Nephron progenitor cell (in vitro differentiated cells): ENCODE measurements around the gene DKC1.

ENCODE experiments used
- DNase-seq: peaks from one replicate; pipeline ENCODE4 v3.0.0; 2021
- H3K27ac Mint-ChIP-seq: 2 replicates; pipeline ENCODE4 v1.8.0; 2021; ENCODE audit warnings: mild to moderate bottlenecking, moderate library complexity, mixed read lengths
- H3K27me3 Mint-ChIP-seq: 2 replicates; pipeline ENCODE4 v1.8.0; 2021; ENCODE audit warnings: mild to moderate bottlenecking, low read depth, mixed read lengths; ENCODE audit not compliant: poor library complexity
- H3K36me3 Mint-ChIP-seq: 2 replicates; pipeline ENCODE4 v1.8.0; 2021; ENCODE audit warnings: low read depth, mixed read lengths
- H3K4me1 Mint-ChIP-seq: 2 replicates; pipeline ENCODE4 v1.8.0; 2021; ENCODE audit warnings: mixed read lengths
- H3K4me3 Mint-ChIP-seq: 2 replicates; pipeline ENCODE4 v1.8.0; 2021; ENCODE audit warnings: mild to moderate bottlenecking, moderate library complexity, mixed read lengths
- H3K9me3 Mint-ChIP-seq: 2 replicates; pipeline ENCODE4 v1.8.0; 2021; ENCODE audit warnings: mild to moderate bottlenecking, moderate library complexity, mixed read lengths
- TF ChIP-seq, protein P1 (sequence below): fragments of 200-600 bp; sonication (generic); IDR thresholded peaks from 2 replicates; pipeline ENCODE4 v1.5.0; 2021; ENCODE audit warnings: antibody characterized with exemption

DKC1 gene

DNA sequence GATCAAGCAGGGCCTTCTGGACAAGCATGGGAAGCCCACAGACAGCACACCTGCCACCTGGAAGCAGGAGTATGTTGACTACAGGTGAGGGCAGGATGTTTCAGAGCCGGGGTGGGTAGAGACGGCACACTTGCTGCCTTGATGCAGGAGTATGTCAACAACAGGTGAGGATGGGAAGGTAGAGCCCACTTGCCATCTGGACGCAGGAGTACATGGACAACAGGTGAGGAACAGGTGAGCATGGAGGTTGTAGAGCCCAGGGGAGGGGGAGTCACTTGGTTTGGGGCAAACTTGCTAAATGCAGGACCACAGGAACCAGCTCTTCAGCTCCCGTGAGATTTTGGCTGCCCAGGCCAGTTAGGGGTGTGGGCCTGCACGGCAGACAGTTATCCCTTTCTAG is 12.0 kb downstream of the DKC1 start:
- Mint-ChIP-seq H3K4me1 (no peaks in the 10 kb centered on the region), H3K9me3 (peaks cover 57% of the 10 kb centered on the region), H3K4me3 (no peak overlapping the region), H3K27me3 (peaks cover 5% of the 10 kb centered on the region), H3K27ac (no peak overlapping the region), H3K36me3 (peaks cover 77% of the 10 kb centered on the region)
- TF ChIP-seq, protein P1, sequence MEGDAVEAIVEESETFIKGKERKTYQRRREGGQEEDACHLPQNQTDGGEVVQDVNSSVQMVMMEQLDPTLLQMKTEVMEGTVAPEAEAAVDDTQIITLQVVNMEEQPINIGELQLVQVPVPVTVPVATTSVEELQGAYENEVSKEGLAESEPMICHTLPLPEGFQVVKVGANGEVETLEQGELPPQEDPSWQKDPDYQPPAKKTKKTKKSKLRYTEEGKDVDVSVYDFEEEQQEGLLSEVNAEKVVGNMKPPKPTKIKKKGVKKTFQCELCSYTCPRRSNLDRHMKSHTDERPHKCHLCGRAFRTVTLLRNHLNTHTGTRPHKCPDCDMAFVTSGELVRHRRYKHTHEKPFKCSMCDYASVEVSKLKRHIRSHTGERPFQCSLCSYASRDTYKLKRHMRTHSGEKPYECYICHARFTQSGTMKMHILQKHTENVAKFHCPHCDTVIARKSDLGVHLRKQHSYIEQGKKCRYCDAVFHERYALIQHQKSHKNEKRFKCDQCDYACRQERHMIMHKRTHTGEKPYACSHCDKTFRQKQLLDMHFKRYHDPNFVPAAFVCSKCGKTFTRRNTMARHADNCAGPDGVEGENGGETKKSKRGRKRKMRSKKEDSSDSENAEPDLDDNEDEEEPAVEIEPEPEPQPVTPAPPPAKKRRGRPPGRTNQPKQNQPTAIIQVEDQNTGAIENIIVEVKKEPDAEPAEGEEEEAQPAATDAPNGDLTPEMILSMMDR: no peak
- DNase-seq: no peak

DNA sequence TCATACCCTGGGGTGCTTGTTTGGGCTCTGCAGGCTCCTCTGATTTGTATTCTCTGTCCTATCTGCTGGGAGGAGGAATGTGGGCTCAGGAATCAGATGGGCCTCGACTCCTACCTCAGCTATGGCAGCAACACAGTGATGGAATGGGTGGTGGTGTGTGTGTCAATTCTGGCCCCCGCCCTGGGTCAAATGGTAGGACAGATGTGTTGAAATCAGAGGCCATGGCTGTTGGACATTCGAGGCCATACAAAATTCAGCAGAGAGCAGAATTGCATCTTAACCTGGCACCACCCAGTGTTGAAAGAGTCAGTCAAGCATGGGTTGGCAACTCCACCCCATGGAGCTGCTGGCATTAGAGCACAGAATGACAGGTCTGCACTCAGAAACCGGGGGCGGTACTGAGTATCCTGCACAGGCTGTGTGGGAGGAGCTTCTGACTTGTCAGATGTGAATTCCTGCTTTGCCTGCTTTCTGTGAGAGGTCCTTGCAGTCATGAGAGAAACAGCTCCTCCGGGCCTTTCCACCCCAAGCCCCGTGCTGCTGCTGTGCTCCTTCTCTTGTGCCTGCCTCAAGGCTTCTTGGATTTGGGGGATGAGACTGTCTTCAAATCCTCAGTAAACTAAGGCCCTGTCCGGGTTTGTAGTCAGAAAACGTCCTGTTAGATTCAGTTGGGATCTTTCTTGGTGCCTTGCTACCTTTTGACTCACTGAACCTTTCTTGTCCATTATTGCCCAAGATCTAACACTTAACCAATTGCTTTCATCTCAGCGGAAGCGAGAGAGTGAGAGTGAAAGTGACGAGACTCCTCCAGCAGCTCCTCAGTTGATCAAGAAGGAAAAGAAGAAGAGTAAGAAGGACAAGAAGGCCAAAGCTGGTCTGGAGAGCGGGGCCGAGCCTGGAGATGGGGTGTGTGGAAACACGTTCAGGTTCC is 13.0 kb downstream of the DKC1 start:
- H3K27me3 Mint-ChIP-seq: peaks cover 5% of the 10 kb centered on the region
- no peak for DNase-seq
- no peaks in the 10 kb centered on the region for H3K4me1 Mint-ChIP-seq
- H3K36me3 Mint-ChIP-seq: peaks cover 67% of the 10 kb centered on the region
- H3K9me3 Mint-ChIP-seq: peaks cover 52% of the 10 kb centered on the region
- H3K27ac Mint-ChIP-seq: no peak overlapping the region
- TF ChIP-seq, protein P1: no peak
- H3K4me3 Mint-ChIP-seq: no peak overlapping the region

DNA sequence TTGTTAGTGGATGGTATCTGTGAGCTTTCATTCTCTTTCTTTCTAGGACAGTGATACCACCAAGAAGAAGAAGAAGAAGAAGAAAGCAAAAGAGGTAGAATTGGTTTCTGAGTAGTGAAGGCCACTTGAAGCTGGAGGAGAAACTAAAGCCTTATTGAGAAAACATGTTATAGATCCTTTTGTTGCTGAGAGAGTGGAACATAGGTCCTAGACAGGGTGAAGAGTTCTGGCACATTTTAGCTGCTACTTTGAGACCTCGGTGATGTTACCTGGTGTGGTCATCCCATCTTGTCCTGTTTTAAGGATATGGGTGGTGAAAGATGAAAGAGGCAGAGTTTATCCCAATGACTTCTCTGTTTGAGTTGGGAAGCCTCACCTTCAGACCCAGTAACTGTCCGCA is 14.1 kb downstream of the DKC1 start:
- Mint-ChIP-seq H3K4me1 (no peaks in the 10 kb centered on the region), H3K9me3 (peaks cover 46% of the 10 kb centered on the region), H3K27me3 (peaks cover 5% of the 10 kb centered on the region), H3K36me3 (peaks cover 61% of the 10 kb centered on the region), H3K4me3 (no peak overlapping the region), H3K27ac (no peak overlapping the region)
- TF ChIP-seq, protein P1: no peak
- DNase-seq: no peak

DNA sequence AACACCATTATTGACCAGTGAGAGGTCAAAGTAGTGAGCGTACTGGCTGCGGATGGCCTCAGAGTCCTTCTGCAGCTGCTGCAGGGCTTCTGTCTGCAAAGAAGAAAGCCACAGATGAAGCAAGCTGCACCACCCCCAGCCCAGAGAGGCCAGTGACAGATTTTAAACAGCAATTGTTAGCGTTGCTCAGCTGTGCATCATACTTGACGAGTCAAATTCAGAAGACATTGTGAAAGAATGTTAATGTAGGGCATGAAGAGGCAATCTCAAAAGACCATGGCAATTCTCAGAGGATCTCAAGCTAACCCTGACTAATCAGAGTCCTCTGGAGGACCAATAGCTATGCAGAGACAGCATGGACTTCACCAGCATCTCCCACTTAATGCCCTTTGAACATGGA is 16.6 kb downstream of the DKC1 start:
- TF ChIP-seq, protein P1: no peak

DNA sequence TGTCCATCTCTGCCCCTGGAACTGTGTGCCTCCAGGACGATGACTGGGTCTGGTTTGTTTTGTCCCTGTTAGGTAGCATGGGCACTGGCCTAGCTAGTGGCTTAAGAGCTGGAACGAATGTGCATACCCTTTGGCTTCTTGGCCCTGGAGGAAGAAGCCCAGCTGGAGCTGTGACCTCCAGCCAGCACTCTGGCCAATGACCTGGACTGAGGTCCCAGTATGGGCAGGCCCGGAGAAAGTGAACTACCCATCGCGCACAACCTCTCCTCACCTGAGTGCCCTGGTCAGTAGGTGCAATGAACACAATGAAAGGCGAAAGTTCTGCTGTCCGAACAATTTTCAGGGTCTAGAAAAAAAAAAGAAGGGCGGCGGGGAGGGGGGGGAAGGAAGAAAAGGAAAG is 18.3 kb downstream of the DKC1 start:
- TF ChIP-seq, protein P1: no peak
- Mint-ChIP-seq H3K27ac (no peak overlapping the region), H3K27me3 (peaks cover 5% of the 10 kb centered on the region), H3K4me3 (no peak overlapping the region), H3K36me3 (peaks cover 35% of the 10 kb centered on the region), H3K4me1 (no peaks in the 10 kb centered on the region), H3K9me3 (peaks cover 49% of the 10 kb centered on the region)
- DNase-seq: no peak

More for the DNA sequence above, 16.6 kb downstream of the DKC1 start:
- H3K4me1 Mint-ChIP-seq: no peaks in the 10 kb centered on the region
- peaks cover 44% of the 10 kb centered on the region for H3K36me3 Mint-ChIP-seq
- peak overlapping the region; percentile 45 for H3K27ac Mint-ChIP-seq
- peaks cover 46% of the 10 kb centered on the region for H3K9me3 Mint-ChIP-seq
- peaks cover 5% of the 10 kb centered on the region for H3K27me3 Mint-ChIP-seq
- no peak for DNase-seq
- no peak overlapping the region for H3K4me3 Mint-ChIP-seq
